OCI-M2 (cell line): Measurements from ENCODE around the gene PHETA2.
"Not testable (repeated sequence)": the region's sequence is repeated elsewhere in the genome, so short reads cannot be mapped to it uniquely, and the experiment has no call there.

ENCODE experiments used
- DNase-seq: peaks from one replicate; lab custom pipeline; 2025; ENCODE audit not compliant: unreplicated experiment; lab: John Stamatoyannopoulos, UW

The PHETA2 gene

DNA sequence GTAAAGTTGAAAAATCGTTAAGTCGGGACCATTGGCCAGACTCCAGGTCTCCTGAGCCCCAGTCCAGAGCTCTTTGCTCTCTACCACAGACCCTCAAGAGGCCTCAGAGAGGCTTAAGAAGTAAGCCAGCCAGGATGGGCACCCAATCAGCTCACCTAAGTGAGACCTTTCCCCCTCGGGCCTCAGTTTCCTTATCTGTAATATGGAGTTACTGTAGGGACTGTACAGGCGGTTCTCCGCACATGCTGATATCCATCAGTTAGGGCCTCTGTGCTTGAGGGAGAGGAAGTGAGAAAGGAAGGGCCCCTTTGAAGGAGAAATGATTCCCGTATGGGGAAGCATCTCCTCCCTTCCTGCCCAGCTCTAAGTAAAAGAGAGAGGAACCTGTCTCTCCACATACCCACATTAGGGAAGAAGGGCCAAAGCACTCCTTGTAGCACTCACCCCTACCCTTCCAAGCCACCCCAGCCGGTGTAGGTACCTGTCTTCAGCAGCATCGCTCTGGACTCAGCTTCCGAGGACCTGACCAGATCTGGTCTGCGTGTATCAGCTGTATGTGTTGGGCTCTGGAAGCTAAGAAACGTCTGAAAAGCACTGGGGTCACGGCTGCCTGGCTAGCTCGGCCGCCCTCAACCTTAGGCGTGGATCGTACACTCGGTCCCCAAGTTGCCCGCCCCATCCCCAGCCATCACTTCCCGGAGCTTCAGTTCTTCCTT, 4.1 kb upstream of the PHETA2 start:
- peak; percentile 13 for DNase-seq

DNA sequence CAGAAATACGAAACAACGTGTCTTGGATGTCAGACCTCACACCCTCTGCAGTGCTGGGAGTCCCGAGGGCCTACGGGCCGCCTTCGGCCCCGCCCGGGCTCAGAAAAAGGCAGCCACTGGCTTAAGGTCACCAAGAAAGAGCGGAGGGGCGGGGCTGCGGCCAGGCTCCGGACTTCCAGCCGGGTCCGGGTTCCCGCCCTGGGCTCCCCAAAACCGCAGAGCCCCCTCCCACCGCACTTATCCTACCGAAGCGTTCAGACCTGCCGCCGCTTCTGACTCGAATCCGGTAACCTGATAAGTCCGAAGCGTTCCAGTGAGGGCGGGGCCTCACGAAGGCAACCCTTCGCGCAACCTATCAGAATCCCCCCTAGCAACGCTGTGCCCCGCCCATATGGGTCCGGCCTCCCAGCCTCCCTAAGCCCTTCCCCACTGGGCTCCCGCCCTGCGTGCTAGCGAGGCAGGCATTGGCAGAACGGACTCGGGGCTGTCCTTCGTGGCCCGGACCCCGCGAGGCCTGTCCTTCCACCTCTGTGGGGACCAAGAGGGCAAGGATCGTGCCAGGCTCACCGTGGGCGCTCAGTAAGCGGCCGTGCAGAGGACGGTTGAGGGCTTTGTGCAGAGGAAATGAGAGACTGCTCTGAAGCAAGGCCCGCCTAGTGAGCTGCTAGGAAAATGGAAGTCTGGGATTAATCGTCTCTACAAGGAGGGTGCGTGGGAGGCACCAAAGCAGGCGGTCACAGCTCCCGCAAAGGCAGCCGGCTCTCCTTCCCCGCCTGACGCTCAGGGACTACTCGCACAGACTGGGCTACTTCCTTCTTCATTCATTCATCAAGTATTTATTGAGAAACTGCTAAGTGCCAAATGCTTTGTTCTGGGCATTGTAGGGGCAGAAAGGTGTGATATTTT, 3.3 kb upstream of the PHETA2 start, which contains the start of gene NAGA:
Gene NAGA (minus strand): TSS at position 296 of the 906 bp plus-strand sequence. CDS start 515 bp downstream, outside the sequence.
- peak; percentile 54 for DNase-seq

DNA sequence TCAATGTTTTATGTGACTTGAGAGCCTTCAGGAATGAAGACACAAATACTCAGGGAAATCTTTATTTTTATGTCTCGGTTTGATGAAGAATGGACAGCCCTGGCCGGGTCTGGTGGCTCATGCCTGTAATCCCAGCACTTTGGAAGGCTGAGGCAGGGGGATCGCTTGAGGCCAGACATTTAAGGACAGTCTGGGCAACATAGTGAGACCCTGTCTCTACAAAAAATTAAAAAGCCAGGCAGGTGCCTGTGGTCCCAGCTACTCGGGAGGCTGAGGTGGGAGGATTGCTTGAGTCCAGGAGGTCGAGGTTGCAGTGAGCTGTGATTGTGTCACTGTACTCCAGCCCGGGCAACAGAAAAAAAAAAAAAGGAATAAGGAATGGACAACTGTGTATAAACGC, 2.5 kb upstream of the PHETA2 start:
- not testable (repeated sequence) for DNase-seq

DNA sequence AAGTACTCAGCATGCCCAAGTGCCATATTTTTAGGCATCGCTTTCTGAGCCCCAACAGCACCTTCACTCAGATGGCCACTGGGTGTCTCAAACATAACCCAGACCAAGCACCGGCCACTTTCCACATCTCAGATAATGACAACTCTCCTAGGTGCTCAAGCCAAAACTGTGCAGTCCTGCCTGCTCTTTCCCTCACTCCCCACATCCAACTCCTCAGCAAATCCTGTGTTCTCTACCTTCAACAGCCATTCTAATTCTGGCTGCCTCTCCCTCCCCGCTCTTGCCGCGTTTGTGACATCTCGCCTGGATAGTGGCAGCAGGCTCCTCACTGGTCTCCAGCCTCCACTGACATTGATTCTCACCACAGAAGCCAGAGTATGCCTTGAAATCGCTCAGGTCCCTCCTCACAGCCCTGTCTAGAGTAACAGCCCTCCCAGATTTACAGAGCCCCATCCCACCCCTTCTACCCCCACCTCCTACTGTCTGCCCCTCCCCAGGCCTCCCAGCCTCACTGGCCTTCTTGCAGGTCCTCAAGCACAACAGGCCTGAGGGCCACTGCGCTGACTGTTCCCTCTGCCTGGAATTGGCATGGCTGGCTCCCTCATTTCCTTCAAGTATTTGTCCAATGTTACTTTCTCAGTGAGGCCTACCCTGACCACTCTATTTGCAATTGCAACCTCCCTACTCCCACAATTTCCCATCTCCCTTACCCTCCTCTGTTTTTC, 1.3 kb upstream of the PHETA2 start:
- DNase-seq = no peak

DNA sequence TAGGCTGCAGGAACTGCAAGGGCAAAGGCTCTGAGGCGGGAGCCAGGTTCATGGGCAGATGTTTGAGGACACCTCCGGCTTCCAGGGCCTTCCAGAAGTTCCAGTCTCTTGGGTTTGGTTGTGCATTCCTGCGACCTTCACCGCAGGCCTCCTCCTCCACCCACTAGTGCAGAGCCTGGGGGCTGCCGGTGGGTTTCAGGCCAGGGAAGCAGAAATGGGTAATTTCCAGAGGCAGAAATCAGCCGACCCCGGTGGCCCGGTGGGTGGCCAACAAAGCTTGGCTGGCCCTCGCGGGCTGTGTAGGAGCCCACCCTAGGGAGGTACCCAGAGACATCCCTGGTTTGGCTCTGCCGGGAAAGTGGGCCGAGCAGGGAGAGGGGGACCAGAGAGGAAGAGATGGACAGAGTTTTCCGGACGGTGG, 417 bp upstream of the PHETA2 start:
- no peak for DNase-seq

DNA sequence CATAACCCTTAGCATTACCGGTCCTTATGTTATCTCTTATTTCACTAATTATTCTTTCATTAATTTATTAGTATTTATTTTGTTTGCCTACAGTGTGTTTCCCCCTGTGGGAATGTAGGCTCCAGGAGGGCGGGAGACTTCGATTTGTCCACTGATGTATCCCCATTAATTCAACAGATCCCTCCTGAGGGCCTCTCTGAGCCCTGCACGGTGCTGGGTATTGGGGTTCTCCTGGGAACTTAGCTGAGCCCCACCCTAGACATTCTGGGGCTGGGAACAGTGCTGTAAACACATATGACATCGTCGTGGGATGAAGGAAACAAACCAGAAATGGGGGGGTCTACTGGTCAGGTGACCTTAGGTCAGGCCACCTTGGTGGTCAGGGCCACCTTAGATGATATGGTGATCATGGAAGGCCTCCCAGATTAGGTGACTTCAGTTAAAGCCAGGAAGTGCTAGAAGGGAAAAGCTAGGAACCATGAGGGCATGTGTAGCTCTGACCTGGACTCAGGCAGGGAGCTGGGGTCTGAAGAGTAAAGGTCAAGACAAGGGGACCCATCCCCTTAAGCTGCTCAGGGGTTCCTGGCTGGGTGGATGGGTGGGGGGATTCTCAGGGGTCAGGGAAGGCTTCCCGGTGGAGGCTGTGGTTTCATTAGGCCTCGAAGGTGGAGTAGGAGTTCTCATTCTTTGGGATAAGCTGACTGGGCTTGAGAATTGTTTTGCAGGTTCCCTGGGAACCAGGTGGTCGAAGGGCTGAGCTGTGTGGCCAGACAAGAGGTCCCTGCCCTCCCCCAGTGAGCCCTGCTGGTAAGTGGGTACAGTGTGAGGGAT, 1.0 kb downstream of the PHETA2 start:
- DNase-seq = no peak

DNA sequence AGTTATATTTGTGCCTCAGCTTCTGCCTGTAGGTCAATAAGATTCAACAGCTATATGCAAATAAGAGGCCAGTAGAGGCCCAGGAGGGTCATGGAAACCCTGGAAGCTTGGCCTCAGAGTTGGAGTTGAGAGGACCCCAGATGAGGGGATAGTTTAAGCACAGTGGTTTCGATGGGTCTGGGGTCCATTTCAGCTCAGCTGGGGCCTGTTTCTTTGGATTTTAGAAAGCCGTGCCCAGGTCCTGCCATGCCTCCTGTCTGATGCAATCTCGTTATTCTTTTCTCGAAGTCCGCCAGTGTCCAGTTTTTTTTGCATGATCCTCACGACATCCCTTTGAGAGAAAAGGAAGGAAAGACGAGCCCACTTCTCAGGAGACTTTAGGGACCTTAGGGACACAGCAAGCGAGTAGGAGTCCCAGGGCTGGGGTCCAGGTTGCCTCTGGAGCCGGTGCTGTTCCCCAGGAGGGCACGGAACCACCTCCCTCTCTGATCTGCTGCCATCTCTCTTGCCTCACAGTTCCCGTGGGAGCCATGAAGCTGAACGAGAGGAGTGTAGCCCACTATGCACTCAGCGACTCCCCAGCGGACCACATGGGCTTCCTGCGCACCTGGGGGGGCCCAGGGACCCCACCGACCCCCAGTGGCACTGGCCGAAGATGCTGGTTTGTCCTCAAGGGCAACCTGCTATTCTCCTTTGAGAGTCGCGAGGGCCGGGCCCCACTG, 2.9 kb downstream of the PHETA2 start:
- no peak for DNase-seq

DNA sequence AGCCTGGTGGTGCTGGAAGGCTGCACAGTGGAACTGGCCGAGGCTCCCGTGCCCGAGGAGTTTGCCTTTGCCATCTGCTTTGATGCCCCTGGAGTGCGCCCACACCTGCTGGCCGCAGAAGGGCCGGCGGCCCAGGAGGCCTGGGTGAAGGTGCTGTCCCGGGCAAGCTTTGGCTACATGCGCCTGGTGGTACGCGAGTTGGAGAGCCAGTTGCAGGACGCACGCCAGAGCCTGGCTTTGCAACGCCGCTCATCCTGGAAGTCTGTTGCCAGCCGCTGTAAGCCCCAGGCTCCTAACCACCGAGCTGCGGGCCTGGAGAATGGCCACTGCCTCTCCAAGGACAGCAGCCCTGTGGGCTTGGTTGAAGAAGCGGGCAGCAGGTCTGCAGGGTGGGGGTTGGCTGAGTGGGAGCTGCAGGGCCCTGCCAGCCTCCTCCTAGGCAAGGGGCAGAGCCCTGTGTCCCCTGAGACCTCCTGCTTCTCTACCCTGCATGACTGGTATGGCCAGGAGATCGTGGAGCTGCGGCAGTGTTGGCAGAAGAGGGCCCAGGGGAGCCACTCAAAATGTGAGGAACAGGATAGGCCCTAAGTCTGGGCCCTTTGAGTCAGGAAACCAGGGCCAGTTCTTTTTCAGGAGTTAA, 3.6 kb downstream of the PHETA2 start:
- DNase-seq = no peak

DNA sequence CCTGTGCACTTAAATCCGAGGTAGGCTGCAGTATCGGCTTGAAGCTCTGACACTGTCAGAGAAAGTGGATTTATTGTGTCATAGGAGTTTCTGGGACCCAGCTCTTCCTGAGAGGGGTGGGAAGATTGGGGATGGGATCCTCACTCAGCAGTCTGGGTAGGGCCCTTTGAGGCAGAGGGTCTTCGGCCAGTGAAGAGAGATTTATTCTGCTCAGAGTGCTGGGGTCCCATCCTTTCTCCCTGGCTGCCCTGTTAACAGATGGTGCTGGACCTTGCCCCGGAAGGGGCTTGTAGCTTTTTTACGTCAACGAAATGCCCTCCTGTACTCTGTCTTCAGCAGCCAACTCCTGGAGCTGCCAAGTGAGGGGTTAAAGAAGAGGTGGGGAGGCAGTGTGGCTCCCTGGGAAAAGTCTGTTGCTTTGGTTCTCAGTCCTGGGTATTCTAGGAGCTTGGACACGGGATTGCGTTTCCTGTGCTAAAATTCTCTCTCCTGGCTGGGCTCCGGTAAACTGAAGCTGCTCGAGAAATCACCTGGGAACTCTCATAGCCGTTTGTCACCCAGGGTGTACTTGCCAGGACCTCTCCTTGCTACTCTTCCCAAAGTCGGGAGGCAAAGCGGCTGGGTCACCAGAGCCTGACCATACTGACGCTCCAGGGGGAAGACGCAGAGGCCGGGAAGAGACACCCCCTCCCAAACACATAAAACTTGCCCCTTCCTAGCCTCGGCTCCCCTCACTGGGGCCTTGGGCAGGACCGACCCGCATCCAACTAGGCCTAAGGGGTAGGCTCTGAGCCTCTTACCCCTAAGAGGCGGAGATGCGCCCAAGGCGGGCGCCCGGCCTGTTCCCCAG, 4.6 kb downstream of the PHETA2 start:
- DNase-seq = no peak

DNA sequence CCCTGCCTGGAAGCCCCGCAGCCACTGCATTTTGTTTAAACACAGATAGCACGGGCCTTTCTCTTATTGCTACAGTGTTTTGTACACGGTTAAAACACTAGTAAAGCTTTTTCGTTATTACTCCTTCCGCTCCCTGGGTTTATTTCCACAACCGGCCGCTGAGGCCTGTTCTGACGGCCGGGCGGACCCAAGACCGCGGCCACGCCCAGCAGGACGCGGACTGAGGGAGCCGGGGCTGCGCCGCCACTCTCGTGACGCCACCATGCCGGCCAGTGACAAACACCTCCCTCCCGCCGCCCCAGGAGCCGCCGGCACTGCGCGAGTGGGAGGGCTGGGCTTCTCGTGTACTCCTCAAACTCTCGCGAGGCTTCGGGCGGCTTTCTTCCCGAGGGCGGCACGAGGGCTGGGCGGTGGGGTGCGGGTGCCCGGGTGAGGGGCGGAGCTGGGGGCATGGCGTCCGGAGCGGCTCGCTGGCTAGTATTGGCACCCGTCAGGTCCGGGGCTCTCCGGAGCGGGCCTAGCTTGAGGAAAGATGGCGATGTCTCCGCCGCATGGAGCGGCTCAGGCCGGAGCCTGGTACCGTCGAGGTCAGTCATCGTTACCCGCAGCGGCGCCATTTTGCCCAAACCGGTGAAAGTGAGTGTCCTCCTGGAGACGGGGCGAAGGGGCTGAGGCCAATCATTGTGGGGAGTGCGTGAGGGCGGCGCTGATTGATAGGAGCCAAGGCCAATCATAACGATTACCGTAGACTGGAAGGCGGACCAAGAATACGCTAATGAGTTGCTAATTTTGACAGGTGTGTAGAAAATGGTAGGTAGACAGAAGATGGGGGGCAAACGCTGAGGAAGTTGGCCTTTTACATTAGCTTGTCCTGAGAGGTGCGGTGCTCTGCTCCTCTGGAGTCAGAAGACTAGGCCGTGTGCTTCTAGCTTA, 5.5 kb downstream of the PHETA2 start, which contains the start of gene SMDT1:
Gene SMDT1 (plus strand): TSS at position 382 of the 933 bp plus-strand sequence. CDS start 69 bp downstream, at position 451.
- peak; percentile 85 for DNase-seq

DNA sequence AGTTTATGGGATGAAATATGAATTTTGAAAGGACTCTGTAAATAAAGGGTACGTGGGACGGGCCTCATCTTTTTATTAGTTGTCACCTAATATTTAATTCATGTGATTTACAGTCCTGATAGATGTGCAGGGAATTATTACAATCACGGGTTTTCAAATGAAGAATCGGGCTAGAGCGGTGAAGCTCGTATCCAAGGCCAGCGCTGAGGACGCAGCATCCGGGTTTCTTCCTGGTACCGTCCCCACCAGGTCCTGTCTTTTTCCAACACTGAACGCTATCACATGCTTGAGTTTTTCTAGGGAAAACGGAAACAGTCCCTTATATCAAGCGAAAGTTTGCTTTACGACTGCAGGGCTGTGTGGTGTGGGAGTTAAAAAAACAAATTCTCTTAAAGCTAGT, 6.2 kb downstream of the PHETA2 start:
- DNase-seq = no peak

DNA sequence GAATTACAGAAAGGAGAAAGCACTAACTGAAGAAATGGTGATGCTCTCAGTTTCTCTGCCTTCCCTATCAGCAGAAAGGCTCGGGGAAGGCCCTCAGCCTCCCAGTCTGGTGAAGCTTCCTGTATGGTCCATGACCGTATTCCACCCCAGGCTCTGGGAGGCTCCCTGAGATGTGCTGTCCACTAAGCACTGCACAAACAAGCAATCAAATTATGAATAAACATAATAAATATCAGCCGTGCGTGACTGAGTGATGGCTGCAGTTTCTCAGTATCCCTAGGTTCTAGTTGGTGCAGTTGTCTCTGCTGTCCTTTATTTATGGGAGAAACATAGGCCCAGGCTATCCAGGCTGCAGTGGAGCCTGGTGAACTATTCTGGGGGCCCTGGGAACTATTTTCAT, 9.1 kb downstream of the PHETA2 start:
- no peak for DNase-seq

DNA sequence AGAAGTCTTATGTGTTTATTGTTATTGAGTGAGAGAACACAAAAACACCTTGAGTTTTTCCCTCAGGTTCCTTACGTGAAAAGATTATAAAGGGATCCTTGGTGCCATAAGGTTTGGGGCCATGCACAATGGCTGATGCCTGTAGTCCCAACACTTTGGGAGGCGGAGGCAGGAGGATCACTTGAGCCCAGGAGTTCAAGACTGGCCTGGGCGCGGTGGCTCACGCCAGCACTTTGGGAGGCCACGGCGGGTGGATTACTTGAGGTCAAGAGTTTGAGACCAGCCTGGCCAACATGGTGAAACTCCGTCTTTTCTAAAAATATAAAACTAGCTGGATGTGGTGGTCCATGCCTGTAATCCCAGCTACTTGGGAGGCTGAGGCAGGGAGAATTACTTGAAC, 10.8 kb downstream of the PHETA2 start:
- DNase-seq = no peak

DNA sequence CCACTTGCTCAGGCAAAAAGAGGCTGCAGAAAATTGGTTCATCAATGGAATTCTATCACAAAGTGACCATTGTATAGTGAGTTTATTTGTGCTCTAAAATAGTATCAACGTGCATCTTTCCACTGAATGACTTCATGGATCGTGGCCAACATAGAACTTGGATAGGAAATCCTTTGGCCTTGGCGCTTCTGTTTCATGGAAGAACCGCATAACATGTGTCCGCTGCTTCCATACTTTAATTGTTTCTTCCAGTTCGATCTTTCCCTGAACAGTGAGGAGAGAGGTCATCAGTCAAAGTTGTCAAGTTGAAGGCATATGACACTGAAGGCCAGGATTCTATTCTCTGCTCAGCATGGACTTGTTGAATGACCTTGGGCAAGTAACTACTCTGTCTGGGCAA, 12.0 kb downstream of the PHETA2 start:
- no peak for DNase-seq

DNA sequence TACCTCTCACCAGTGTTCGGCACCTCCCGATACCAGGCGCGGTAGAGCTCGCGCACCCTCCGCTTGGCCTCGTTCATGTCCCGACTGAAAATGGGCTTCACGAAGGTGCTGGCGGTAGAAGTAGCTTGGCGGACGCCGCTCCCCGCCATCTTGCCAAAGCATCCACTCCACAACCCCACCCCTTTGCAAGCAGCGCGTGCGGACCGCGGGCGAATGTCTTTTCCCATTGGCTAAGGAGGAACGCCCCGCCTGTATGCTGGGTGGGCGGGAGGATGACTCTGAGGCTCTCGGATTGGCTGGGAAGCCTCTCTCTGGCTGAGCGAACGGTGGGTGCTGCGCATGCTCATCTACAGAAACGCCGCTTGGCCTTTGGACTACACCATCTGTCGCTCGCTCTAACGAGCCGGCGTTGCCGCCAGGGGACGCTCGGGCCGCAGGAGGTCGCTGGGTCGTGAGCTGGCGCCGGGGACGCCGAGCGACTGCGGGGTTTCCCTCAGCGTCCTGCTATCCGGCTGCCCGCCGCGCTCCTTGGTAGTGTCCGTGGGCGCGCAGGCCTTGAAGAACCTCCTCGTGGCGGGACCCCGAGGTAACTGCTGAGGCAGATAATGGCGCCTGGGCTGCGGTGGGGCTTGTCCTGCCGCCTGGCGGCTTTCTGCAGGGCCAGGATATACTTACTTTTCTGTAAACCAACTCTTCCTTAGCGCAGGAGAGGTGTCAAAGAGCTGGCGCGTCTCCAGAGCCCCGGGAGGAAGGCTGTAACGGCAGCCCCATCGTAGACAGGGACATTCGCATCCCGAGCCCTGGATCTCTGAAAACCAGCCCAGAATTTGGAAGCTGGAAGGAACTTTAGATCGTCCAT, 16.8 kb downstream of the PHETA2 start, which contains the start of gene NDUFA6:
Gene NDUFA6 (minus strand): TSS at position 177 of the 859 bp plus-strand sequence. CDS start 28 bp downstream, at position 149.
- DNase-seq = peak; percentile 89

DNA sequence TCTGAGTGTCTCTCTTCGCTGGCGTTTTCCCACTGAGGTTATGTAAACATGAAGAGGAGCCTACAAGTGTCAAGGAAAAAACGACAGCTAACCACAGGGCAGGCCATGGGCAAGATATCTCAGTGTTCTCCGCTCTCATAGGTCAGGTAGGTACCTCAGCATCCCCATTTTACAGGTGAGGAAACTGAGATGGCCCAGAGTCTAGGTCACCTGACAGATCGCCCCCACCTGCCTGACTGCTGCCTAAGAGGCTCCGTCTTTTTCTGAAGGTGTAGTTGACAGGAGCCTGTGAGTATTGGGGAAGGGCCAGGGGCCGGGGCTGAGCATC, 17.4 kb downstream of the PHETA2 start:
- DNase-seq = no peak
